ENCODE data around the gene TSPEAR.
"Not testable (repeated sequence)": the region's sequence is repeated elsewhere in the genome, so short reads cannot be mapped to it uniquely, and the experiment has no call there.

- TF ChIP-seq BHLHE40 (IDR thresholded peaks at IDR 0.05; ENCODE audit: borderline replicate concordance); FOXK2 (IDR thresholded peaks at IDR 0.05); ARNT (IDR thresholded peaks at IDR 0.05); FOXM1 (IDR thresholded peaks at IDR 0.05; ENCODE audit: borderline replicate concordance): not testable (repeated sequence)
Measured at GRCh38 chr21:44600118-44600978, 111.0 kb downstream of the TSPEAR start, which contains the start of gene KRTAP10-7.

Measured in HEK293T (cell line).